GM12891 (cell line): ENCODE data around the gene EHMT2.

Source experiments
- DNase-seq: peaks from one replicate; pipeline ENCODE4 v3.0.0; 2011; ENCODE audit warnings: low spot score; ENCODE audit not compliant: insufficient read length
- FAIRE-seq: peaks from 2 replicates; lab custom pipeline; 2011; peaks lifted over from hg19 to GRCh38; lab: Jason Lieb, UNC
- PAX5 ChIP-seq: IDR thresholded peaks from 2 replicates; pipeline ENCODE4 v1.6.1; 2011; ENCODE audit warnings: low read length, moderate library complexity, mild to moderate bottlenecking; ENCODE audit not compliant: insufficient read depth, severe bottlenecking
- POLR2A ChIP-seq: IDR thresholded peaks from 2 replicates; pipeline ENCODE4 v1.6.1; 2011; ENCODE audit warnings: low read depth, low read length, control low read depth
- POLR2AphosphoS5 ChIP-seq: IDR thresholded peaks from 2 replicates; pipeline ENCODE4 v1.6.1; 2011; ENCODE audit warnings: low read depth, low read length, control low read depth
- POU2F2 ChIP-seq: IDR thresholded peaks from 2 replicates; pipeline ENCODE4 v1.6.1; 2011; ENCODE audit warnings: low read depth, mild to moderate bottlenecking, control low read depth, low read length, moderate library complexity
- SPI1 ChIP-seq: IDR thresholded peaks from 2 replicates; pipeline ENCODE4 v1.6.1; 2011; ENCODE audit warnings: low read depth, low read length, control low read depth
- TAF1 ChIP-seq: IDR thresholded peaks from 2 replicates; pipeline ENCODE4 v1.6.1; 2011; ENCODE audit warnings: low read depth, low read length, control low read depth

The EHMT2 gene

GRCh38 chr6:31901415-31901952, 4.0 kb upstream of the EHMT2 start:
- DNase-seq = peak; percentile 58
- no peak for FAIRE-seq
- TF ChIP-seq POU2F2 (no peak), SPI1 (no peak), POLR2AphosphoS5 (no peak; the same call in 1 of the 2 replicates), TAF1 (no peak), PAX5 (no peak), POLR2A (no peak)

- no peak for FAIRE-seq
- no peak for TF ChIP-seq POU2F2
- TF ChIP-seq PAX5 = no peak
- no peak for TF ChIP-seq POLR2A
- TF ChIP-seq SPI1 = no peak
- TF ChIP-seq TAF1 = no peak
- TF ChIP-seq POLR2AphosphoS5 = no peak; the same call in 1 of the 2 replicates
- DNase-seq = no peak
Measured at GRCh38 chr6:31900917-31901414, 3.5 kb upstream of the EHMT2 start.

- DNase-seq (no peak), FAIRE-seq (no peak)
- no peak for TF ChIP-seq POU2F2
- no peak for TF ChIP-seq POLR2AphosphoS5
- TF ChIP-seq POLR2A = no peak
- TF ChIP-seq PAX5 = no peak
- TF ChIP-seq TAF1 = no peak
- no peak for TF ChIP-seq SPI1
Measured at GRCh38 chr6:31899882-31900722, 2.6 kb upstream of the EHMT2 start.

- TF ChIP-seq POLR2AphosphoS5 = no peak
- no peak for TF ChIP-seq PAX5
- peak; percentile 46 for TF ChIP-seq SPI1
- no peak for TF ChIP-seq POU2F2
- TF ChIP-seq POLR2A = no peak
- TF ChIP-seq TAF1 = no peak
- FAIRE-seq = no peak
- no peak for DNase-seq
Measured at GRCh38 chr6:31899215-31899614, 1.7 kb upstream of the EHMT2 start.

GRCh38 chr6:31898383-31899011, 999 bp upstream of the EHMT2 start:
- DNase-seq (no peak), FAIRE-seq (peak; percentile 58)
- TF ChIP-seq PAX5 (no peak), POLR2AphosphoS5 (no peak), POLR2A (no peak), SPI1 (no peak), TAF1 (no peak), POU2F2 (no peak)

GRCh38 chr6:31896856-31897611, 464 bp downstream of the EHMT2 start:
- TF ChIP-seq SPI1 (no peak), POLR2A (no peak), TAF1 (no peak), POLR2AphosphoS5 (no peak), POU2F2 (no peak), PAX5 (no peak)
- FAIRE-seq (no peak), DNase-seq (no peak)

- FAIRE-seq (no peak), DNase-seq (no peak)
- no peak for TF ChIP-seq POLR2AphosphoS5
- TF ChIP-seq PAX5 = no peak
- TF ChIP-seq SPI1 = no peak
Measured at GRCh38 chr6:31896493-31896855, 1.0 kb downstream of the EHMT2 start.

GRCh38 chr6:31892821-31893220, 4.7 kb downstream of the EHMT2 start:
- no peak for DNase-seq
- FAIRE-seq = no peak
- TF ChIP-seq POLR2AphosphoS5 (no peak), SPI1 (no peak), TAF1 (no peak), POLR2A (no peak), PAX5 (no peak), POU2F2 (no peak)
